Neuronal stem cell (in vitro differentiated cells): ENCODE data around the gene GBP6.
"Not testable (repeated sequence)": the region's sequence is repeated elsewhere in the genome, so short reads cannot be mapped to it uniquely, and the experiment has no call there.

Experiments used
- DNase-seq: peaks from one replicate; pipeline ENCODE4 v3.0.0-alpha.2; 2013; ENCODE audit warnings: low spot score
- H2AFZ ChIP-seq: one replicate; pipeline ENCODE4 v1.6.1; 2013; ENCODE audit warnings: mild to moderate bottlenecking, low read length, inconsistent platforms
- H2AK5ac ChIP-seq: 2 replicates; pipeline ENCODE4 v1.6.1; 2013; ENCODE audit warnings: low read depth, mild to moderate bottlenecking, inconsistent platforms, low read length, moderate library complexity, mixed read lengths
- H2BK120ac ChIP-seq: 2 replicates; pipeline ENCODE4 v1.6.1; 2013; ENCODE audit warnings: low read depth, mild to moderate bottlenecking, inconsistent platforms, low read length, moderate library complexity, mixed read lengths
- H2BK12ac ChIP-seq: one replicate; pipeline ENCODE4 v1.6.1; 2013; ENCODE audit warnings: low read length, inconsistent platforms
- H2BK15ac ChIP-seq: 2 replicates; pipeline ENCODE4 v1.6.1; 2013; ENCODE audit warnings: mild to moderate bottlenecking, low read length, inconsistent platforms, mixed read lengths
- H2BK5ac ChIP-seq: one replicate; pipeline ENCODE4 v1.6.1; 2013; ENCODE audit warnings: inconsistent platforms, mild to moderate bottlenecking, low read length, moderate library complexity
- H3K14ac ChIP-seq: one replicate; pipeline ENCODE4 v1.6.1; 2013; ENCODE audit warnings: low read length, inconsistent platforms
- H3K18ac ChIP-seq: 2 replicates; pipeline ENCODE4 v1.6.1; 2013; ENCODE audit warnings: low read length, inconsistent platforms
- H3K23ac ChIP-seq: 2 replicates; pipeline ENCODE4 v1.6.1; 2013; ENCODE audit warnings: low read depth, mild to moderate bottlenecking, mixed read lengths, low read length, inconsistent platforms; ENCODE audit not compliant: poor library complexity
- H3K27ac ChIP-seq: replicated peaks from 3 replicates; pipeline ENCODE4 v1.5.1; 2013; ENCODE audit warnings: low read length, inconsistent platforms
- H3K27me3 ChIP-seq, 3 experiments: 2 replicates each; pipeline ENCODE4 v1.6.1; 2013; ENCODE audit warnings: low read length in 3 of 3, mild to moderate bottlenecking in 2 of 3, inconsistent platforms in 1 of 3, low read depth in 1 of 3, mixed read lengths in 1 of 3, moderate library complexity in 1 of 3; ENCODE audit not compliant: control insufficient read depth in 3 of 3, insufficient read depth in 3 of 3
- H3K36me3 ChIP-seq, 2 donors: replicated peaks in 1 of 2; 2 replicates each; pipeline ENCODE4 v1.6.1; 2013; ENCODE audit warnings: low read length in 2 of 2; ENCODE audit not compliant: control insufficient read depth in 2 of 2, insufficient read depth in 2 of 2
- H3K4ac ChIP-seq: 2 replicates; pipeline ENCODE4 v1.6.1; 2013; ENCODE audit warnings: inconsistent platforms, mild to moderate bottlenecking, low read length, moderate library complexity
- H3K4me1 ChIP-seq, 2 donors: 1 replicate in 1 of 2; 2 replicates in 1 of 2; pipeline ENCODE4 v1.6.1; 2013; ENCODE audit warnings: low read length in 2 of 2, low read depth in 1 of 2; ENCODE audit not compliant: control insufficient read depth in 2 of 2, insufficient read depth in 1 of 2
- H3K4me2 ChIP-seq: one replicate; pipeline ENCODE4 v1.6.1; 2013; ENCODE audit warnings: mild to moderate bottlenecking, low read length, inconsistent platforms; ENCODE audit not compliant: insufficient read depth, poor library complexity, severe bottlenecking
- H3K4me3 ChIP-seq, 2 donors: 2 replicates each; pipeline ENCODE4 v1.5.1; 2013; ENCODE audit warnings: low read length in 2 of 2, mild to moderate bottlenecking in 2 of 2, inconsistent platforms in 1 of 2, moderate library complexity in 1 of 2
- H3K79me1 ChIP-seq: one replicate; pipeline ENCODE4 v1.6.1; 2013; ENCODE audit warnings: low read depth, mild to moderate bottlenecking, inconsistent platforms, low read length, moderate library complexity
- H3K9ac ChIP-seq: one replicate; pipeline ENCODE4 v1.6.1; 2013; ENCODE audit warnings: mild to moderate bottlenecking, low read depth, low read length, inconsistent platforms; ENCODE audit not compliant: poor library complexity
- H3K9me3 ChIP-seq, 2 donors: replicated peaks in 1 of 2; 2 replicates each; pipeline versions ENCODE3 to v1.6.1; 2013; ENCODE audit warnings: low read length in 2 of 2, mild to moderate bottlenecking in 2 of 2, inconsistent platforms in 1 of 2, low read depth in 1 of 2, mixed read lengths in 1 of 2, moderate library complexity in 1 of 2; ENCODE audit not compliant: control insufficient read depth in 2 of 2, insufficient read depth in 1 of 2
- H4K8ac ChIP-seq: one replicate; pipeline ENCODE4 v1.6.1; 2013; ENCODE audit warnings: low read depth, mild to moderate bottlenecking, inconsistent platforms, low read length, moderate library complexity
- H4K91ac ChIP-seq: one replicate; pipeline ENCODE4 v1.6.1; 2013; ENCODE audit warnings: low read length, low read depth, mild to moderate bottlenecking, inconsistent platforms; ENCODE audit not compliant: poor library complexity
- WGBS, 2 donors: extraction: QIAGEN DNeasy Blood & Tissue Kit; methylation state at CpG; one replicate each; pipeline ENCODE4 v1.1.7; 2013; ENCODE audit warnings: missing lambda C conversion rate in 2 of 2, mixed read lengths in 1 of 2; ENCODE audit not compliant: insufficient read length in 2 of 2, insufficient replicate concordance in 1 of 2; ENCODE audit errors: extremely low coverage in 2 of 2; 5-methylcytosine and 5-hydroxymethylcytosine counted together

Gene GBP6

DNA sequence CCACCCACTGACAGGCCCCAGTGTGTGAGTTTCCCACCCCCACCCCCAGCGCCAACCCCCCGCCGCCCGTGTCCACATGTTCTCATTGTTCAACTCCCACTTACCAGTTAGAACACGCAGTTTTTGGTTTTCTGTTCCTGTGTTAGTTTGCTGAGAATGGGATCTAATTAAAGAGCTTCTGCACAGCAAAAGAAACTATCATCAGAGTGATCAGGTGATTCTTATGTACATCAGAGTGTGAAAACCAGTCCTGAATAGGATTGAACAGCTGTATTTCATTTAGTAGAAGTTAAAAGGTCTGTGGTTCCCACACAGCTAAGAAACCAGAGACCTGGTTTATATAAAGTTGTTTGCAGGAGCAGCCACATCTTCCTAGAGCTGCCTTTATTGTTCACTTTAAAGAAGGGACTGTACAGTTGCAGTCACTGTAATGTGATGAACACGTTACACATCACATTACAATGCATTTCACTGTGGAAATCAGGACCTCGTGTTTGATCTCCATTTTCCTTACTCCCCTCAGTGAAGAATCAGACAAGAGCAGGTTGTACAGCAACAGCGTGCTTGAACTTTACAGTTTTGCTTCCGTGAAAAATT lies 1.2 kb downstream of the GBP6 start:
- no peaks in the 10 kb centered on the region for H3K4me1 ChIP-seq
- H2BK120ac ChIP-seq, result no peak overlapping the region
- no peak overlapping the region for H3K27ac ChIP-seq
- DNase-seq, result no peak
- no CpG with 5 or more reads among the region's 9 CpGs for WGBS, 2 donors
- H3K27me3 ChIP-seq, result no peaks in the 10 kb centered on the region
- H4K91ac ChIP-seq, result no peak overlapping the region
- H2BK5ac ChIP-seq, result no peak overlapping the region
- no peak overlapping the region for H3K4me3 ChIP-seq
- H2BK15ac ChIP-seq, result no peak overlapping the region
- no peak overlapping the region for H3K23ac ChIP-seq
- no peaks in the 10 kb centered on the region for H3K36me3 ChIP-seq
- H2AFZ ChIP-seq, result no peak overlapping the region
- no peak overlapping the region for H3K9ac ChIP-seq
- H3K14ac ChIP-seq, result no peak overlapping the region
- no peak overlapping the region for H3K4ac ChIP-seq
- H3K79me1 ChIP-seq, result no peaks in the 10 kb centered on the region
- no peak overlapping the region for H2BK12ac ChIP-seq
- no peak overlapping the region for H2AK5ac ChIP-seq
- H4K8ac ChIP-seq, result no peak overlapping the region
- H3K4me2 ChIP-seq, result no peak overlapping the region
- H3K9me3 ChIP-seq, result no peaks in the 10 kb centered on the region
- H3K18ac ChIP-seq, result no peak overlapping the region

DNA sequence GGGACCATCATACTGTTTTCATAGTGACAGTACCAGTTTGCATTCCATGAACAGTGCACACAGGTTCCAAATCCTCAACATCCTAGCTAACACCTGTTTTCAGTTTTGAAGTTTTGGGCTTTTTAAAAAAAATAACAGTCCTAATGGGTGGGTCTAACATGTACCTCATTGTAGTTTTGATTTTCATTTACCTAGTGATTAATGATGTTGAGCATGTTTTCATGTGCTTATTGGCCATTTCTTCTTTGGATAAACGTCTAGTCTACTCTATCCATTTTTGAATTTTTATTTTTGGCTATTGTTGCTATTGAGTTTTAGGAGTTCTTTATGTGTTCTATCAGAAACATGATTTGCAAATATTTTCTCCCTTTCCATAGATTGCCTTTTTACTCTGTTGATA lies 3.4 kb downstream of the GBP6 start:
- Histone ChIP-seq H3K14ac (no peak overlapping the region), H3K4me3 (no peak overlapping the region), H2BK15ac (no peak overlapping the region), H3K79me1 (no peaks in the 10 kb centered on the region), H4K91ac (no peak overlapping the region), H2BK12ac (no peak overlapping the region), H3K4ac (no peak overlapping the region), H3K4me1 (no peaks in the 10 kb centered on the region), H3K27ac (no peak overlapping the region), H3K36me3 (no peaks in the 10 kb centered on the region), H4K8ac (no peak overlapping the region), H3K27me3 (no peaks in the 10 kb centered on the region), H3K18ac (no peak overlapping the region), H2AFZ (no peak overlapping the region), H3K4me2 (no peak overlapping the region), H3K23ac (no peak overlapping the region), H3K9ac (no peak overlapping the region), H2BK5ac (no peak overlapping the region), H2AK5ac (no peak overlapping the region), H3K9me3 (no peaks in the 10 kb centered on the region), H2BK120ac (no peak overlapping the region)
- WGBS, 2 donors, result no CpG with 5 or more reads among the region's 1 CpG
- no peak for DNase-seq

- no peak for DNase-seq
- Histone ChIP-seq H3K4me3 (no peak overlapping the region), H2BK5ac (no peak overlapping the region), H4K8ac (no peak overlapping the region), H2BK12ac (no peak overlapping the region), H3K27ac (no peak overlapping the region), H3K14ac (no peak overlapping the region), H3K4me1 (no peaks in the 10 kb centered on the region), H3K9me3 (no peaks in the 10 kb centered on the region), H3K23ac (no peak overlapping the region), H3K79me1 (no peaks in the 10 kb centered on the region), H2BK120ac (no peak overlapping the region), H3K36me3 (no peaks in the 10 kb centered on the region), H3K9ac (no peak overlapping the region), H4K91ac (no peak overlapping the region), H2AFZ (no peak overlapping the region), H2AK5ac (no peak overlapping the region), H2BK15ac (no peak overlapping the region), H3K18ac (no peak overlapping the region), H3K4me2 (no peak overlapping the region), H3K4ac (no peak overlapping the region), H3K27me3 (no peaks in the 10 kb centered on the region)
- no CpG with 5 or more reads among the region's 8 CpGs for WGBS, 2 donors
Measured at GRCh38 chr1:89369331-89369730, 5.5 kb downstream of the GBP6 start.

DNA sequence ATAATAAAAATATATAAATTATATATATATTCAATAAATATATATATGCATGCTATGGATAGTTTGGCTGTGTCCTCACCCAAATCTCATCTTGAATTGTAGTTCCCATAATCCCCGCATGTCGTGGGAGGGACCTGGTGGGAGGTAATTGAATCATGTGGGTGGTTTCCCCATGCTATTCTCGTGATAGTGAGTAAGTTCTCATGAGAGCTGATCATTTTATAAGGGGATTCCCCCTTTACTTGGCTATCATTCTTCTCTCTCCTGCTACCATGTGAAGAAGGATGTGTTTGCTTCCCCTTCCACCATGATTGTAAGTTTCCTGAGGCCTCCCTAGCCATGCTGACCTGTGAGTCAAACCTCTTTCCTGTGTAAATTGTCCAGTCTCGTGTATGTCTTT lies 10.0 kb downstream of the GBP6 start:
- not testable (repeated sequence) for H2AFZ ChIP-seq, H2BK15ac ChIP-seq, H3K27ac ChIP-seq, H3K27me3 ChIP-seq, H3K14ac ChIP-seq, H2BK5ac ChIP-seq, H3K18ac ChIP-seq, H2BK120ac ChIP-seq, H3K4me2 ChIP-seq, H3K9ac ChIP-seq, H3K4me3 ChIP-seq, H2AK5ac ChIP-seq, H3K4me1 ChIP-seq, H4K91ac ChIP-seq, H3K79me1 ChIP-seq, H3K9me3 ChIP-seq, H3K4ac ChIP-seq, H3K36me3 ChIP-seq, DNase-seq, H4K8ac ChIP-seq, H3K23ac ChIP-seq, H2BK12ac ChIP-seq
- no CpG with 5 or more reads among the region's 4 CpGs for WGBS, 2 donors
